ENCODE results near the gene TRIM56. TPM values are rescaled to one million over a fixed set of nuclear protein-coding genes. Genes with fewer than 3 reads are reported as not detected.
A peak's percentile ranks its signal among the peaks of the same experiment; 100 is the strongest.

TRIM56 gene
- total and polyA plus RNA-seq, 2 of the 13 experiments (the other 11 are each of a cell fraction or from before 2014, with no cell fraction given): 3.2 to 7.1 TPM

- TF ChIP-seq PHF20 (CRISPR knock-in tag; IDR thresholded peaks at IDR 0.05): no peak
- peak; percentile 23; the same call in 1 of the 2 replicates for TF ChIP-seq MXD4 (CRISPR knock-in tag; IDR thresholded peaks at IDR 0.05)
- no peak for TF ChIP-seq ZNF414 (CRISPR knock-in tag; IDR thresholded peaks at IDR 0.05)
- peak; percentile 58; the same call in 1 of the 2 replicates for TF ChIP-seq USF2 (IDR thresholded peaks at IDR 0.05; ENCODE audit: low read depth, low read length)
- TF ChIP-seq USF2 (CRISPR knock-in tag; IDR thresholded peaks at IDR 0.05; ENCODE audit: borderline replicate concordance): peak; percentile 73; the same call in 1 of the 2 replicates
- TF ChIP-seq HOXA3 (CRISPR knock-in tag; IDR thresholded peaks at IDR 0.05): 0 out of 2 replicates have a peak, but pooled peaks have one; percentile 34
- TF ChIP-seq CREM (IDR thresholded peaks at IDR 0.05): peak; percentile 15; the same call in 1 of the 2 replicates
- TF ChIP-seq CREM (CRISPR knock-in tag; IDR thresholded peaks at IDR 0.05): no peak
- TF ChIP-seq ZNF263 (CRISPR knock-in tag; IDR thresholded peaks at IDR 0.05): peak; percentile 16; the same call in 1 of the 2 replicates
- TF ChIP-seq FOSL2 (CRISPR knock-in tag; IDR thresholded peaks at IDR 0.05): peak; percentile 28; the same call in 1 of the 2 replicates
- peak; percentile 44; the same call in 1 of the 2 replicates for TF ChIP-seq DRAP1 (CRISPR knock-in tag; IDR thresholded peaks at IDR 0.05)
- TF ChIP-seq PITX1 (CRISPR knock-in tag; IDR thresholded peaks at IDR 0.05): peak; percentile 52
- TF ChIP-seq BCL6 (CRISPR knock-in tag; IDR thresholded peaks at IDR 0.05): peak; percentile 88
- TF ChIP-seq MLX (CRISPR knock-in tag; IDR thresholded peaks at IDR 0.05): peak; percentile 76
- peak; percentile 82 for TF ChIP-seq TCF7 (IDR thresholded peaks at IDR 0.05; ENCODE audit: low read depth)
- TF ChIP-seq SNAPC2 (CRISPR knock-in tag; IDR thresholded peaks at IDR 0.05): no peak
- TF ChIP-seq TERF1 (CRISPR knock-in tag; IDR thresholded peaks at IDR 0.05): no peak
- peak; percentile 31; the same call in 1 of the 2 replicates for TF ChIP-seq IKZF5 (CRISPR knock-in tag; IDR thresholded peaks at IDR 0.05)
- peak; percentile 45; the same call in 1 of the 2 replicates for TF ChIP-seq RXRB (CRISPR knock-in tag; IDR thresholded peaks at IDR 0.05; ENCODE audit: borderline replicate concordance)
- peak; percentile 85 for TF ChIP-seq GATAD2A (CRISPR knock-in tag; IDR thresholded peaks at IDR 0.05)
- peak; percentile 45; the same call in 1 of the 2 replicates for TF ChIP-seq FOXA3 (CRISPR knock-in tag; IDR thresholded peaks at IDR 0.05)
- 0 out of 2 replicates have a peak, but pooled peaks have one; percentile 23 for TF ChIP-seq KLF11 (CRISPR knock-in tag; IDR thresholded peaks at IDR 0.05)
- no peak for TF ChIP-seq TEAD2 (CRISPR knock-in tag; IDR thresholded peaks at IDR 0.05)
- no peak for TF ChIP-seq ZFP41 (CRISPR knock-in tag; IDR thresholded peaks at IDR 0.05; ENCODE audit: borderline replicate concordance)
- TF ChIP-seq ZNF556 (CRISPR knock-in tag; IDR thresholded peaks at IDR 0.05; ENCODE audit: borderline replicate concordance): no peak
- TF ChIP-seq SP5 (CRISPR knock-in tag; IDR thresholded peaks at IDR 0.05; ENCODE audit: borderline replicate concordance, low read depth): 0 out of 2 replicates have a peak, but pooled peaks have one; percentile 32
Observed at GRCh38 chr7:101104193-101104713, 19.0 kb downstream of the TRIM56 start (continued).
